Right lobe of liver (tissue), 4 donors: ENCODE data around the gene OR51I1.

Source experiments
- POLR2A ChIP-seq: fragments of 450-650 bp; IDR thresholded peaks from one replicate; pipeline ENCODE4 v1.6.1; 2017; ENCODE audit warnings: antibody characterized with exemption, mild to moderate bottlenecking
- TF ChIP-seq, protein P1 (sequence below), 4 donors: fragments of 200-600 bp in 3 of 4; fragments of 450-650 bp in 1 of 4; IDR thresholded peaks; one replicate each; pipeline versions ENCODE4 v1.5.1 to v1.8.0; 2016 to 2022; ENCODE audit warnings: antibody characterized with exemption in 4 of 4, mild to moderate bottlenecking in 2 of 4
- donor health status: DM: no; HTN: no; CAD: no.
- donor health status: DM: no; HTN: no; CAD: no.
- donor health status: DM: no; HTN: yes; CAD: no.

DNA sequence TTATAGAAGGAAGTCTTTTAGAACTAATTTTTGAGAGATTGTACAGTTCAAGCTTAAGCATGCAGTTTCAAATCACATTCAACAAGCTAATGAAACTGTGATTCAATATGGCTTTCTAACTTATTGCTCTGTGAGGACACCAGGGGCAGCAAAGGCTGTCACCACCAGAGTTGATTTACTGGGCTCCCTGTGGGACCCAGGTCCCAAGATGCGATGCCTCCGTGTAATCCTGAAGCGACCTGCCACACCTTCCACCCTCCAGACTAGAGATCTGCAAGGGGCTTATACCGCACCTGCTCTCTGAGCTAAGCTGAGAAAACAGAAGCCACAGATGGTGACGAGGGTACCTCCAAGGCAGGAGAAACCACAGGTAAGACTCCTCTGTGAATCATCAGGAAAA is 20.3 kb downstream of the OR51I1 start:
- TF ChIP-seq, protein P1, sequence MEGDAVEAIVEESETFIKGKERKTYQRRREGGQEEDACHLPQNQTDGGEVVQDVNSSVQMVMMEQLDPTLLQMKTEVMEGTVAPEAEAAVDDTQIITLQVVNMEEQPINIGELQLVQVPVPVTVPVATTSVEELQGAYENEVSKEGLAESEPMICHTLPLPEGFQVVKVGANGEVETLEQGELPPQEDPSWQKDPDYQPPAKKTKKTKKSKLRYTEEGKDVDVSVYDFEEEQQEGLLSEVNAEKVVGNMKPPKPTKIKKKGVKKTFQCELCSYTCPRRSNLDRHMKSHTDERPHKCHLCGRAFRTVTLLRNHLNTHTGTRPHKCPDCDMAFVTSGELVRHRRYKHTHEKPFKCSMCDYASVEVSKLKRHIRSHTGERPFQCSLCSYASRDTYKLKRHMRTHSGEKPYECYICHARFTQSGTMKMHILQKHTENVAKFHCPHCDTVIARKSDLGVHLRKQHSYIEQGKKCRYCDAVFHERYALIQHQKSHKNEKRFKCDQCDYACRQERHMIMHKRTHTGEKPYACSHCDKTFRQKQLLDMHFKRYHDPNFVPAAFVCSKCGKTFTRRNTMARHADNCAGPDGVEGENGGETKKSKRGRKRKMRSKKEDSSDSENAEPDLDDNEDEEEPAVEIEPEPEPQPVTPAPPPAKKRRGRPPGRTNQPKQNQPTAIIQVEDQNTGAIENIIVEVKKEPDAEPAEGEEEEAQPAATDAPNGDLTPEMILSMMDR (IDR thresholded peaks at IDR 0.05), result no peak
- no peak for TF ChIP-seq POLR2A
